K562 (cell line): ENCODE results near the gene UBA3. TPM values are rescaled to one million over a fixed set of nuclear protein-coding genes. Genes with fewer than 3 reads are reported as not detected.

ENCODE experiments used
- ATAC-seq: fragments of 200-7000 bp; cut with Tn5 transposase; 3 replicates; pipeline ENCODE4 v1.9.1; 2020; ENCODE audit warnings: moderate library complexity
- BruUV-seq: library from RNA; stranded (reverse); fragments of 400-500 nt; replicated peaks from 2 replicates; lab custom pipeline; 2021; lab: Mats Ljungman, UMichigan
- CTCF ChIA-PET: fragments of 300-600 bp; formaldehyde crosslinking; extraction: SDS; loops from one replicate; lab custom pipeline; 2021; ENCODE audit warnings: low intra/inter-chr PET ratio; lab: Yijun Ruan, JAX
- POLR2A ChIA-PET: fragments of 300-600, 350-650 bp; sonication (Branson Sonifier 250); formaldehyde crosslinking; extraction: SDS; loops from one replicate; lab custom pipeline; 2021; ENCODE audit warnings: antibody characterized with exemption, inconsistent platforms; lab: Yijun Ruan, JAX
- DNase-seq, 4 experiments: peaks; one replicate each; pipeline versions ENCODE4 v3.0.0 to v3.0.0-alpha.2; 2011 to 2018; ENCODE audit warnings: low spot score in 3 of 4, mixed read lengths in 3 of 4; ENCODE audit errors: extremely low read depth in 1 of 4
- FAIRE-seq: peaks from 2 replicates; lab custom pipeline; 2011; peaks lifted over from hg19 to GRCh38; lab: Jason Lieb, UNC
- H2AFZ ChIP-seq: 2 replicates; pipeline ENCODE4 v1.6.0; 2011; ENCODE audit warnings: low read depth, low read length, control low read depth, inconsistent platforms
- H3K27ac ChIP-seq: fragments of 200-600 bp; 3 replicates; pipeline ENCODE4 v1.8.0; 2011; ENCODE audit warnings: low read depth, mild to moderate bottlenecking, control low read depth, inconsistent platforms, low read length, moderate library complexity, mixed read lengths; ENCODE audit errors: extremely low read depth
- H3K27me3 ChIP-seq, 2 experiments: fragments of 300-600 bp in 1 of 2; 2 replicates in 1 of 2; 3 replicates in 1 of 2; pipeline versions ENCODE4 v1.6.0 to v1.8.0; 2011; ENCODE audit warnings: inconsistent platforms in 2 of 2, low read length in 2 of 2, mild to moderate bottlenecking in 1 of 2, mixed read lengths in 1 of 2, moderate library complexity in 1 of 2; ENCODE audit not compliant: control insufficient read depth in 2 of 2, insufficient read depth in 2 of 2
- H3K36me3 ChIP-seq: fragments of 300-600 bp; 3 replicates; pipeline ENCODE4 v1.8.0; 2011; ENCODE audit warnings: mild to moderate bottlenecking, low read length, inconsistent platforms; ENCODE audit not compliant: control insufficient read depth, insufficient read depth
- H3K4me1 ChIP-seq, 2 experiments: fragments of 200-600 bp in 1 of 2; replicated peaks in 1 of 2; 2 replicates in 1 of 2; 3 replicates in 1 of 2; pipeline versions ENCODE4 v1.5.1 to v1.8.0; 2011; ENCODE audit warnings: inconsistent platforms in 2 of 2, low read length in 2 of 2, mild to moderate bottlenecking in 1 of 2, mixed read lengths in 1 of 2, moderate library complexity in 1 of 2; ENCODE audit not compliant: control insufficient read depth in 2 of 2, insufficient read depth in 2 of 2
- H3K4me2 ChIP-seq: 2 replicates; pipeline ENCODE4 v1.6.1; 2011; ENCODE audit warnings: low read length, control low read depth, inconsistent platforms, mixed read lengths; ENCODE audit not compliant: insufficient read depth
- H3K4me3 ChIP-seq: fragments of 200-600 bp; sonication (generic), shearing (Covaris generic); 2 replicates; pipeline ENCODE4 v1.5.1; 2016; ENCODE audit warnings: control low read depth, inconsistent platforms
- H3K79me2 ChIP-seq: fragments of 200-600 bp; 3 replicates; pipeline ENCODE4 v1.8.0; 2011; ENCODE audit warnings: low read length, inconsistent platforms; ENCODE audit not compliant: control insufficient read depth, insufficient read depth
- H3K9ac ChIP-seq, 2 experiments: 2 replicates each; pipeline versions ENCODE4 v1.6.0 to v1.6.1; 2011; ENCODE audit warnings: low read depth in 2 of 2, low read length in 2 of 2, control low read depth in 1 of 2, inconsistent platforms in 1 of 2, mild to moderate bottlenecking in 1 of 2, mixed read lengths in 1 of 2; ENCODE audit not compliant: insufficient read depth in 1 of 2
- H3K9me1 ChIP-seq: one replicate; pipeline ENCODE4 v1.6.0; 2011; ENCODE audit warnings: inconsistent platforms, mild to moderate bottlenecking, low read length, moderate library complexity; ENCODE audit not compliant: control insufficient read depth, insufficient read depth
- H3K9me3 ChIP-seq: replicated peaks from 2 replicates; pipeline ENCODE4 v1.5.1; 2011; ENCODE audit warnings: low read depth, low read length, inconsistent platforms; ENCODE audit not compliant: control insufficient read depth, insufficient read depth
- H4K20me1 ChIP-seq: replicated peaks from 2 replicates; pipeline ENCODE4 v1.6.1; 2011; ENCODE audit warnings: low read length, inconsistent platforms, mixed read lengths; ENCODE audit not compliant: control insufficient read depth, insufficient read depth
- CHD1 ChIP-seq: fragments of 200-600 bp; sonication (generic); IDR thresholded peaks from one replicate; pipeline ENCODE4 v1.6.1; 2012; ENCODE audit warnings: mild to moderate bottlenecking, moderate library complexity, low read length, inconsistent platforms
- CREM ChIP-seq: IDR thresholded peaks from 2 replicates; pipeline ENCODE4 v1.6.1; 2014; ENCODE audit warnings: antibody characterized with exemption, low read depth
- ZNF174 ChIP-seq: fragments of 250-450 bp; sonication (Bioruptor Pico); IDR thresholded peaks from 2 replicates; pipeline ENCODE4 v1.4.0; 2020; ENCODE audit warnings: mild to moderate bottlenecking
- WGBS: fragments of 100-300 bp; shearing (Covaris generic); methylation state at CpG from one replicate; pipeline ENCODE4 v1.1.6; 2016; ENCODE audit warnings: low coverage, mixed read lengths; ENCODE audit not compliant: insufficient coverage; ENCODE audit errors: missing lambda C conversion rate; 5-methylcytosine and 5-hydroxymethylcytosine counted together
- in situ Hi-C: fragments of 300-500 bp; cut with MboI; formaldehyde crosslinking; loops from 4 replicates; pipeline ENCODE4 v1.15.0; 2018; ENCODE audit warnings: inconsistent platforms, mixed read lengths
- intact Hi-C: fragments of 100-400 bp; cut with micrococcal nuclease; formaldehyde crosslinking; loops from 2 replicates; pipeline ENCODE4 v1.14.2; 2022
- polyA plus RNA-seq, 8 experiments: library from polyadenylated mRNA; depleted of rRNA in 4 of 8; stranded (reverse) in 5 of 8; unstranded in 3 of 8; fragments of >200 nt; fragmentation: Nextera tagmentation in 2 of 8; fragmentation: Illumina TruSeq in 1 of 8; extraction: Ambion mirVana in 2 of 8; extraction: Trizol in 1 of 8; gene quantifications; 2 replicates each; pipeline versions ENCODE4 v1.2.1 to v1.2.3, GENCODE V29; 2011 to 2014; ENCODE audit warnings: inconsistent platforms in 1 of 8, missing spikeins in 1 of 8
- total RNA-seq, 7 experiments: library from RNA; depleted of rRNA in 6 of 7; stranded (reverse); fragments of >200 nt in 6 of 7; fragmentation: Illumina TruSeq in 2 of 7; extraction: Trizol in 2 of 7; gene quantifications; 2 replicates each; pipeline versions ENCODE4 v1.2.1 to v1.2.3, GENCODE V29; 2011 to 2021; ENCODE audit warnings: low replicate concordance in 1 of 7

The UBA3 gene
- total and polyA plus RNA-seq, 9 of the 15 experiments (the other 6 are each of a cell fraction or from before 2014, with no cell fraction given) = 23.2 to 80.0 (median 38.6) TPM

- WGBS = 82% methylated on average over 2 of the region's 2 CpGs
- in situ Hi-C loops = no loop called here
- no peak for DNase-seq
- POLR2A ChIA-PET = interaction anchor here (1.0 to 1.6 kb wide), 2 partner anchors 10 to 37 kb away, joined by 4 to 7 read pairs; no protein-coding TSS in a partner anchor
- no peaks in the 10 kb centered on the region for H3K9me3 ChIP-seq
- BruUV-seq = no TSS peak
- H3K9ac ChIP-seq = no peak overlapping the region
- CTCF ChIA-PET = no interaction called here
- H3K36me3 ChIP-seq = peaks cover 52% of the 10 kb centered on the region
- H3K79me2 ChIP-seq = no peaks in the 10 kb centered on the region
- no peak overlapping the region for H3K27ac ChIP-seq
- H3K27me3 ChIP-seq = no peaks in the 10 kb centered on the region
- H2AFZ ChIP-seq = no peak overlapping the region
- no peak for TF ChIP-seq CREM
- no peak for TF ChIP-seq ZNF174
- TF ChIP-seq, all 486 proteins: peak for 0
- Histone ChIP-seq H3K4me1 (no peaks in the 10 kb centered on the region), H3K9me1 (no peaks in the 10 kb centered on the region), H3K4me2 (no peak overlapping the region), H3K4me3 (no peak overlapping the region), H4K20me1 (no peaks in the 10 kb centered on the region)
- no peak for ATAC-seq
- no peak for FAIRE-seq
- intact Hi-C loops = no loop called here
Measured at GRCh38 chr3:69063636-69064035, 16.5 kb downstream of the UBA3 start.

- no peak for FAIRE-seq
- ATAC-seq = no peak
- Histone ChIP-seq H3K79me2 (no peaks in the 10 kb centered on the region), H4K20me1 (no peaks in the 10 kb centered on the region), H3K4me3 (no peak overlapping the region), H3K4me1 (no peaks in the 10 kb centered on the region), H3K9me1 (no peaks in the 10 kb centered on the region), H3K27ac (no peak overlapping the region), H3K27me3 (no peaks in the 10 kb centered on the region), H3K9me3 (no peaks in the 10 kb centered on the region), H2AFZ (no peak overlapping the region), H3K9ac (no peak overlapping the region), H3K36me3 (peaks cover 68% of the 10 kb centered on the region), H3K4me2 (no peak overlapping the region)
- ChIA-PET POLR2A (interaction anchor here (1.2 kb wide), 1 partner anchor 14 kb away, joined by 3 read pairs; no protein-coding TSS in a partner anchor), CTCF (no interaction called here)
- no TSS peak for BruUV-seq
- no peak for DNase-seq
- intact Hi-C loops (no loop called here), in situ Hi-C loops (no loop called here)
- no peak for TF ChIP-seq CHD1
Measured at GRCh38 chr3:69059688-69060087, 20.5 kb downstream of the UBA3 start.
